Neuronal stem cell (in vitro differentiated cells): ENCODE data around the gene CEND1.

ENCODE experiments used
- DNase-seq: peaks from one replicate; pipeline ENCODE4 v3.0.0-alpha.2; 2013; ENCODE audit warnings: low spot score
- H2AFZ ChIP-seq: one replicate; pipeline ENCODE4 v1.6.1; 2013; ENCODE audit warnings: mild to moderate bottlenecking, low read length, inconsistent platforms
- H2AK5ac ChIP-seq: 2 replicates; pipeline ENCODE4 v1.6.1; 2013; ENCODE audit warnings: low read depth, mild to moderate bottlenecking, inconsistent platforms, low read length, moderate library complexity, mixed read lengths
- H2BK120ac ChIP-seq: 2 replicates; pipeline ENCODE4 v1.6.1; 2013; ENCODE audit warnings: low read depth, mild to moderate bottlenecking, inconsistent platforms, low read length, moderate library complexity, mixed read lengths
- H2BK12ac ChIP-seq: one replicate; pipeline ENCODE4 v1.6.1; 2013; ENCODE audit warnings: low read length, inconsistent platforms
- H2BK15ac ChIP-seq: 2 replicates; pipeline ENCODE4 v1.6.1; 2013; ENCODE audit warnings: mild to moderate bottlenecking, low read length, inconsistent platforms, mixed read lengths
- H2BK5ac ChIP-seq: one replicate; pipeline ENCODE4 v1.6.1; 2013; ENCODE audit warnings: inconsistent platforms, mild to moderate bottlenecking, low read length, moderate library complexity
- H3K14ac ChIP-seq: one replicate; pipeline ENCODE4 v1.6.1; 2013; ENCODE audit warnings: low read length, inconsistent platforms
- H3K18ac ChIP-seq: 2 replicates; pipeline ENCODE4 v1.6.1; 2013; ENCODE audit warnings: low read length, inconsistent platforms
- H3K23ac ChIP-seq: 2 replicates; pipeline ENCODE4 v1.6.1; 2013; ENCODE audit warnings: low read depth, mild to moderate bottlenecking, mixed read lengths, low read length, inconsistent platforms; ENCODE audit not compliant: poor library complexity
- H3K27ac ChIP-seq: replicated peaks from 3 replicates; pipeline ENCODE4 v1.5.1; 2013; ENCODE audit warnings: low read length, inconsistent platforms
- H3K27me3 ChIP-seq, 3 experiments: 2 replicates each; pipeline ENCODE4 v1.6.1; 2013; ENCODE audit warnings: low read length in 3 of 3, mild to moderate bottlenecking in 2 of 3, inconsistent platforms in 1 of 3, low read depth in 1 of 3, mixed read lengths in 1 of 3, moderate library complexity in 1 of 3; ENCODE audit not compliant: control insufficient read depth in 3 of 3, insufficient read depth in 3 of 3
- H3K36me3 ChIP-seq, 2 donors: replicated peaks in 1 of 2; 2 replicates each; pipeline ENCODE4 v1.6.1; 2013; ENCODE audit warnings: low read length in 2 of 2; ENCODE audit not compliant: control insufficient read depth in 2 of 2, insufficient read depth in 2 of 2
- H3K4ac ChIP-seq: 2 replicates; pipeline ENCODE4 v1.6.1; 2013; ENCODE audit warnings: inconsistent platforms, mild to moderate bottlenecking, low read length, moderate library complexity
- H3K4me1 ChIP-seq, 2 donors: 1 replicate in 1 of 2; 2 replicates in 1 of 2; pipeline ENCODE4 v1.6.1; 2013; ENCODE audit warnings: low read length in 2 of 2, low read depth in 1 of 2; ENCODE audit not compliant: control insufficient read depth in 2 of 2, insufficient read depth in 1 of 2
- H3K4me2 ChIP-seq: one replicate; pipeline ENCODE4 v1.6.1; 2013; ENCODE audit warnings: mild to moderate bottlenecking, low read length, inconsistent platforms; ENCODE audit not compliant: insufficient read depth, poor library complexity, severe bottlenecking
- H3K4me3 ChIP-seq, 2 donors: 2 replicates each; pipeline ENCODE4 v1.5.1; 2013; ENCODE audit warnings: low read length in 2 of 2, mild to moderate bottlenecking in 2 of 2, inconsistent platforms in 1 of 2, moderate library complexity in 1 of 2
- H3K79me1 ChIP-seq: one replicate; pipeline ENCODE4 v1.6.1; 2013; ENCODE audit warnings: low read depth, mild to moderate bottlenecking, inconsistent platforms, low read length, moderate library complexity
- H3K9ac ChIP-seq: one replicate; pipeline ENCODE4 v1.6.1; 2013; ENCODE audit warnings: mild to moderate bottlenecking, low read depth, low read length, inconsistent platforms; ENCODE audit not compliant: poor library complexity
- H3K9me3 ChIP-seq, 2 donors: replicated peaks in 1 of 2; 2 replicates each; pipeline versions ENCODE3 to v1.6.1; 2013; ENCODE audit warnings: low read length in 2 of 2, mild to moderate bottlenecking in 2 of 2, inconsistent platforms in 1 of 2, low read depth in 1 of 2, mixed read lengths in 1 of 2, moderate library complexity in 1 of 2; ENCODE audit not compliant: control insufficient read depth in 2 of 2, insufficient read depth in 1 of 2
- H4K8ac ChIP-seq: one replicate; pipeline ENCODE4 v1.6.1; 2013; ENCODE audit warnings: low read depth, mild to moderate bottlenecking, inconsistent platforms, low read length, moderate library complexity
- H4K91ac ChIP-seq: one replicate; pipeline ENCODE4 v1.6.1; 2013; ENCODE audit warnings: low read length, low read depth, mild to moderate bottlenecking, inconsistent platforms; ENCODE audit not compliant: poor library complexity
- WGBS, 2 donors: extraction: QIAGEN DNeasy Blood & Tissue Kit; methylation state at CpG; one replicate each; pipeline ENCODE4 v1.1.7; 2013; ENCODE audit warnings: missing lambda C conversion rate in 2 of 2, mixed read lengths in 1 of 2; ENCODE audit not compliant: insufficient read length in 2 of 2, insufficient replicate concordance in 1 of 2; ENCODE audit errors: extremely low coverage in 2 of 2; 5-methylcytosine and 5-hydroxymethylcytosine counted together

Gene CEND1

DNA sequence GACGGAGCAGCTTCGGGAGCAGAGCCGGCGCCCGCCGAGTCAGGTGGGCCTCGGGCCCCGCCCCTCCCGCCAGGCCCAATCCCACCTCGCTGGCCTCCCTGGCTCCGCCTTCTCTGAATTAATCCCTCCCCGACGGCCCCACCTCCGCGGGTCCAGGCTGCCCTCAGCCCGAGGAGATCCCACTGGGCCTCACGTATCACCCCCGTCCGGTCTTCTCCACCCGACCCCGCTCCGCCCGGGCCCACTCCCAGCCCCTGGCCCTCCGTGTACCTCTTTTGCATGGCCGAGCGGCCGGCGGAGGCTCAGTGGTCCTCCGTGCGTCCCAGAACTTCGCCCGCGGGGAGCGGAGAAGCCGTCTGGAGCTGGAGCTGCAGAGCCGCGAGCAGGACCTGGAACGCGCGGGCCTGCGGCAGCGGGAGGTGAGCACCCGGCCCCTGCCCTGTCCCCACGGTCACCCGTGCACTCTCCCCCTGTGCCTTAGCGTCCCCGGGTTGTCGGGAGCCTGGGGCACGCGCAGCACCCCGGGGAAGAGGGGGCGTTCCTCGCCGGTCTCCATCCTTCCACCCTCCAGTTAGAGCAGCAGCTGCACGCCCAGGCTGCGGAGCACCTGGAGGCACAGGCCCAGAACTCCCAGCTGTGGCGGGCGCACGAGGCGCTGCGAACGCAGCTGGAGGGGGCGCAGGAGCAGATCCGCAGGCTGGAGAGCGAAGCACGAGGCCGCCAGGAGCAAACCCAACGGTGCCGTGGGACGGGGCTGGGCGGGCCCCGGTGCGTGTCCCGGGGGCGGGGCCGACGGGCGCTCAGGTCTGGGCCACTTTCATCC, 40.6 kb upstream of the CEND1 start:
- H2BK5ac ChIP-seq = peak overlapping the region; percentile 95

GRCh38 chr11:829847-830294, 40.0 kb upstream of the CEND1 start:
- Histone ChIP-seq H3K9ac (peak overlapping the region; percentile 91), H3K23ac (peak overlapping the region; percentile 70), H2BK15ac (peak overlapping the region; percentile 40), H3K4me1 (peaks cover 53 to 59% of the 10 kb centered on the region in 2 donors), H3K4me2 (peak overlapping the region; percentile 86), H3K9me3 (peaks cover 0 to 3% of the 10 kb centered on the region in 2 donors), H2BK5ac (peak overlapping the region; percentile 95), H3K27ac (no peak overlapping the region), H3K18ac (peak overlapping the region; percentile 80), H2AFZ (peak overlapping the region; percentile 80), H2BK120ac (no peak overlapping the region), H3K14ac (peak overlapping the region; percentile 71), H2BK12ac (no peak overlapping the region), H4K8ac (no peak overlapping the region), H3K27me3 (peaks cover 9 to 56% (median 18%) of the 10 kb centered on the region in 3 experiments), H3K36me3 (peaks cover 0 to 10% of the 10 kb centered on the region in 2 donors), H3K4me3 (peak overlapping the region; percentile 45 to 73), H3K4ac (no peak overlapping the region), H2AK5ac (peak overlapping the region; percentile 41), H4K91ac (no peak overlapping the region), H3K79me1 (peaks cover 10% of the 10 kb centered on the region)
- no CpG with 5 or more reads among the region's 39 CpGs for WGBS, 2 donors
- DNase-seq = no peak

More for the DNA sequence above, 40.6 kb upstream of the CEND1 start:
- Histone ChIP-seq H4K8ac (no peak overlapping the region), H3K23ac (peak overlapping the region; percentile 91), H3K27ac (no peak overlapping the region), H3K18ac (peak overlapping the region; percentile 99), H3K4me3 (peak overlapping the region; percentile 45 to 73), H2BK15ac (peak overlapping the region; percentile 72), H3K9me3 (peaks cover 0 to 3% of the 10 kb centered on the region in 2 donors), H3K4ac (no peak overlapping the region), H3K14ac (peak overlapping the region; percentile 94), H2BK120ac (peak overlapping the region; percentile 96), H4K91ac (no peak overlapping the region), H2AK5ac (peak overlapping the region; percentile 43), H2BK12ac (peak overlapping the region; percentile 94), H3K9ac (peak overlapping the region; percentile 94), H3K4me2 (peak overlapping the region; percentile 86), H3K27me3 (peaks cover 9 to 55% (median 18%) of the 10 kb centered on the region in 3 experiments), H3K79me1 (peaks cover 10% of the 10 kb centered on the region), H3K4me1 (peaks cover 53 to 59% of the 10 kb centered on the region in 2 donors), H3K36me3 (peaks cover 0 to 8% of the 10 kb centered on the region in 2 donors), H2AFZ (peak overlapping the region; percentile 80)
- no peak for DNase-seq
- no CpG with 5 or more reads among the region's 78 CpGs for WGBS, 2 donors

DNA sequence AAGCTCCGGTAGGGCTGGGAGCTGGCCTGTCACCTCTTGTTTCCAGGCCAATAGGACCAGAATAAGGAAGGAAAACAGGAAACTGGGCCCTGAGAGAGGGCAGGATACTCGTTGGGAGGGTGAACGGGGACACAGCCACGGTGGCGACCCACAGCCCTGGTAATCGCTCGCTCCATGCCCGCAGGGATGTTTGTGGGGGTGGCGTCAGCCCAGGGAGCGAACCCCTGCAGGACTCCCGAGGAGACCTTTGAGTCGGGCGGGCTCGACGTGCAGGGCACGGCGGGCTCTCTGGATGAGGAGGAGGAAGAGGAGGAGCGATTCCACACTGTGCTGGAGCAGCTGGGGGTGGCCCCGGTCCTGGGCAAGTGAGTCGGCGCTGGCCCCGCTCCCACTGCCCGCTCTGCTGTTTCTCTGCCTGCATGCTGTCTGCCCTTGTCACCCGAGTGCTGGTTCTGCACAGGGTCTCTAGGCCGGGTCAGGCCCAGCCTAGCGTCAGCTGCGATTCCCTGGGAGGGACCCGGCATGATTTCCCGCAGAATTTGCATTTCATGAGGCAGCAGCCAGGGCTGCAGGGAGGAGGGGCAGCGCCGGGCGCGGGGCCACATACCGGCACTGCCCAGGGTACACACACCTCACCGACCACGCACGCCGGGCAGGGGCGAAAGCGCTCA, 39.4 kb upstream of the CEND1 start:
- Histone ChIP-seq H3K4me3 (peak overlapping the region; percentile 45 to 73), H3K4me1 (peaks cover 49 to 59% of the 10 kb centered on the region in 2 donors)
- no peak for DNase-seq

More for the DNA sequence above, 39.4 kb upstream of the CEND1 start:
- H2AFZ ChIP-seq = peak overlapping the region; percentile 80
- H3K36me3 ChIP-seq = peaks cover 0 to 11% of the 10 kb centered on the region in 2 donors
- peak overlapping the region; percentile 1 for H3K14ac ChIP-seq
- peaks cover 9 to 56% (median 18%) of the 10 kb centered on the region in 3 experiments for H3K27me3 ChIP-seq
- peak overlapping the region; percentile 8 for H2BK12ac ChIP-seq
- WGBS, 2 donors = no CpG with 5 or more reads among the region's 40 CpGs
- H2BK15ac ChIP-seq = peak overlapping the region; percentile 40
- H3K9ac ChIP-seq = peak overlapping the region; percentile 91
- H2BK120ac ChIP-seq = no peak overlapping the region
- H3K9me3 ChIP-seq = peaks cover 0 to 3% of the 10 kb centered on the region in 2 donors
- no peak overlapping the region for H4K91ac ChIP-seq
- H3K4me2 ChIP-seq = peak overlapping the region; percentile 86
- peak overlapping the region; percentile 95 for H2BK5ac ChIP-seq
- H2AK5ac ChIP-seq = peak overlapping the region; percentile 41
- peaks cover 7% of the 10 kb centered on the region for H3K79me1 ChIP-seq
- H3K23ac ChIP-seq = peak overlapping the region; percentile 70
- no peak overlapping the region for H3K4ac ChIP-seq
- no peak overlapping the region for H4K8ac ChIP-seq
- H3K18ac ChIP-seq = peak overlapping the region; percentile 80
- H3K27ac ChIP-seq = no peak overlapping the region
